HG03342 (cell line): ENCODE data around the gene TSLP.

Experiments
- ATAC-seq: cut with Tn5 transposase; IDR thresholded peaks from one replicate; pipeline ENCODE4 v1.9.1; 2021; ENCODE audit warnings: mild to moderate bottlenecking, moderate library complexity; ENCODE audit not compliant: unreplicated experiment

Gene TSLP

DNA sequence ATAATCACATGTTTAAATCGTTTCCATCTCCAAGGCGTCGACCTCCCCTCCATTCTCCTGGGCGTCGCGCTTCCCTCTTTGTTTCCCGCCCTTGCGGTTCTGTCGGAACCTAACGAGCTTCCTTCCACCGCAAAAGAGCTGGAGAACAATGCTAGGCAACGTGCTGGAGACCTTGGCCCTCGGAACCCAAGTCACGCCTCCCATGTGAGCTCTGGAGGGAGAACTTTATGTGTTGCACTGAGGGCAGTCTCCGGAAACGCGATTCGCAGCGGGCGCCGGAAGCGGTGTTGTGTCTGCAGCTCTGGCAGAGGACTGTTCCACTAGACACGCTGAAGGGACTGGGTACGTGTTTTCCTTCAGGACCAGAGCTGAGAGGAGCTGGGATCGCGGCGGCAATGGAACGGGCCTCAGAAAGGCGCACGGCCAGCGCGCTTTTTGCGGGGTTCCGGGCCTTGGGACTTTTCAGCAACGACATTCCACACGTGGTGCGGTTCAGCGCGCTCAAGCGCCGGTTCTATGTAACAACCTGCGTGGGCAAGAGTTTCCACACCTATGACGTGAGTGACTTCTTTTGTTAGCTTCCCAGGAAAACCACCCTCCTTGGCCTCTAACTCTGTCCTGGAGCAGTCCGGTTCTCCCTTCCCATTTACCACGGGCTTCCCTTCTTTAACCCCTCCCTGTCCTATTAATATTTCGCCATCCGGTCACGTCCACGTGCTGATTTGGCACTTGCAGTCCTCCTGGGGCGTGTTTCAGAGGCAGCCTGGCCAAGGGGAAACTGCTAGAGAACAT is 20.7 kb downstream of the TSLP start, which contains the start of gene WDR36:
Gene WDR36, plus strand, starts transcription at position 287 of the 792 bp plus-strand sequence. Its CDS starts 109 bp downstream, at position 396.
- peak; percentile 89 for ATAC-seq

DNA sequence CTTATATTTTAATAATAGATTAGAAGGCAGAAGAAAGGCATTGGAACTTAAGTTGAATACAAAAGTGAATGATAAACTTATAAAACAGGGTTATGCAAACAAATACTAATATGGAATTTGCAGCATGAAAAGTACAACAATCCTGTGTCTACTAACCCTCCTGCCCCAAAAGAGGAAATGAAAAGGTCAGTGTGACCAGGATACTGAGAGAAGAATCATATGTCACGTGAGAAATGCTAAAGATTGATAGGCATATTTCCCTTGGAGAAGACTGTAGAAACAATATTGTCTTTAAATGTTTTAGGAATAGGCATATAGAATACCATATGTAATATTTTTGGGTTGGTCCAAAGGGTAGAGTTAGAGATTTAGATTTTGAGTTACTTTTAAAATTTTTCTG is 24.5 kb downstream of the TSLP start:
- ATAC-seq, result no peak

DNA sequence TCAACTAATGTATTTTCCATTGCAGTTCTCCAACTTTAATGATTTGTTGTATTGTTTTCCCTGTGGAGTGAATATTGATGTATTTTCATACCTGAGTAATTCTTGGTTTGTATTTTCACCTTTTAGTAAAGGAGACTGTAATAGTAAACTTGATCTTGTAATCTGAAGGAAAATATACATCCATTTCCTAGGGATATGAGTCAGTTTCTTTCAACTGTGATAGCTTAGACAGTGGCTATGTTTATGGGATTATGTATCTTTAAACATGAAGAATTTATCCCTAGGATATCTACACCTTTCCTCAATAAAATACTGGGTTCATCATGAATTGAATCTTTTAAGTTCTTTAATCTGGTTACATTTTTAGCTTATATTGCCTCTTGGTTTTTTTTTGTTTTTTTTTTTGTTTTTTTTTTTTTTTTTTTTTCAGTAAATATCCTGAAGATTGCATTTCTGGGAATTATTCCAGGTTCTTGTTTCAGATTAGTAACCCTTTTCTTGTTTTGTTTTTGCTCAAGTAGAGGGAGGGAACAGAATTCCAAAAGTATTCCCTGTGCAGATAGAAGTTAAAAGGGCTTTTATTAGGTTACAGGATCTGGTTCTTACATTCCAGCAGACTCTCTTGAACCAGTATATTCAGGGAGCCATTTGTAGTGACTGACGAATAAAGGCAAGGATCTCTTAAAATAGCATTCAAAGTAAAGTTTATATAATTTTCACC is 27.7 kb downstream of the TSLP start:
- no peak for ATAC-seq

DNA sequence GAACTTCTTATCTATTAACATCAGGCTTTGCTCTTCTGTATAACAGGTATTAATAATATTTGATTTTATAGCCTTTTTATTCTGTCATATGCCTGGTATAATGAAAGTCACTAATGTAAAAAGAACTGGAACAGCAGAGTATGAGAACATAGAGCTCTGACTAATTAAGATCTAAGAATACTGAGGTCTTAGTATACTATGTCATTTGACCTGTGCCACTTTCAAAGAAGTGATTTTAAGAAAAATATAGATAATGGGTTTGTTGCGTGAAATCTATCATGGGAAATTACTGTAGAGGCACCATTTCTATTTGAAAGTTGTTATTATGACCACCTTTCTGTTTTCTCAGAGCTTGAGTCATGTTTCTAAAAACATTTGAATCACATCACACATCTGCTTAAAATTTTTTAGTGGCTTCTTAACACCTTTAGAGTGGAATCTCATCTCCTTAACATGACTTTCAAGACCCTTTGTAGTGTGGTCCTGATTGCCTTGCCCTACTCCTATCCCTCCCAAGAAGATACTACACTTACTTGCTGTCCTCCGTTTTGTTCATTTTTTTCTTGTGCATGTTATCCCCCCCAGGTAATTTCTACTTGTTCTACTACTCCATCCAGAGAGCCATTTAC is 34.9 kb downstream of the TSLP start:
- no peak for ATAC-seq

DNA sequence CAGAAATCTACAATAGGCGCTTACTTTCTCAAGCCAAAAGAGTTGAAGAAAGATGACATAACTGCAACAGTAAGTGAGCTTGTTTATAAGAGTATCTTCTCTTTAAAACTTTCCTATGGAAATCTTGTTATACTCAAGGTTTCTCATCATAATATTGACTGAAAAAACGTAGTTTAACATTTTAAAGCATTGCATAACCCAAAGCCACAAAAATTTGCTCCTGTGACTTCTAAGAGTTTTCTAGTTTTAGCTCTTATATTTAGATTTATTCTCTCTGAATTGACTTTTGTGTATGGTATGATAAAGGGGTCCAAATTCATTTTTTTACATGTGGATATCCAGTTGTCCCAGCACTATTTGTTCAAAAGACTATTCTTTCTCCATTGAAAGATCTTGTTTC is 35.9 kb downstream of the TSLP start:
- ATAC-seq, result no peak

DNA sequence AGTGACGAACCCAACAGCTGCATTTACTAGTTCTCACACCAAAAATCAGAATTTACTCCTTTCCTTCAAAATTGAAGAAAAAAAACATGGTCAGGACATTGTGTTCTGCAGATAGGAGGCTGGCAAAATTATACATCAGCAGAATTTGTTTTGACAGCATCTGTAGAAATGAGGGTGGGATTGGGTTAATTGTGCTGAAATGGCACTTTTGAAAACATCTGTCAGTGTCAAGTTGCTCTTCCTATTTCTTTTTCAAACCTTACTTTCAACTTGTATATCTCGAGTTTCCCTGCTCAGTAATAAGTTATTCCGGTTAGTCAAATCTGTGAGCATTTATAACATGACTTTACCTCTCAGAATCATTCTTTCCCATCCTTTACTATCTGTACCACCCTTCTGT is 40.4 kb downstream of the TSLP start:
- ATAC-seq, result no peak

DNA sequence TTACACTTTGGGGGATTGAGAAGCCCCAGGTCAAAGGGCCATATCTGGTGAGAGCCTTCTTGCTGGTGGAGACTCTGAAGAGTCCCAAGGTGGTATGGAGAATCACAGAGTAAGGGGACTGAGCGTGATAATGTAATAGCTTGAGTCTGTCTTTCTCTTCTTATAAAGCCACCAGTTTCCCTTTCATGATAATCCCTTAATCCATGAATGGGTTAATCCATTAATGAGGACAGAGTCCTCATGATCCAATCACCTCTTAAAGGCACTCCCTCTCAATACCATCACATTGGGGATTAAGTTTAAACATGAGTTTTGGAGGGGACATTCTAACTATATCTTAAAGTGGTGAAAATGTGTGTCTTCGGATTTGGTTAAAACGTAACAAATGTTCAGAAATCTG is 42.2 kb downstream of the TSLP start:
- ATAC-seq, result no peak

DNA sequence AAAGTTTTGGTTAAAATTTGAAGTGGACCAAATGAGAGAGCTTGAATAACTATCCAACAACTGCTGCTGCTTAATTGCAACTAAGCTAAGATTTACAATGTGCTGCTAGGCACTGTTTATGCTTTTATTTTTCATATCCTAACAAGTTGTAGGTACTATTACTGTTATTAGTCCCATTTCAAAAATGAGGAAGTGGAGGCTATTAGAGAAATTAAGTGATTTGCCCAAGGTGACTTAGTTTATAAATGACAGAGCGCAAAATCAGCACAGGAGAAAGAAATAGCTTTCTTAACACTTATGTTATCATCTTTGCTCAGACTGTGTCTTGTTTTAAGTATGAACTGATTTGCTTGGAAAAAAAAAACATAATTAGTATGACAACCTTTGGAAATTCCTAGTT is 43.7 kb downstream of the TSLP start:
- ATAC-seq, result no peak

DNA sequence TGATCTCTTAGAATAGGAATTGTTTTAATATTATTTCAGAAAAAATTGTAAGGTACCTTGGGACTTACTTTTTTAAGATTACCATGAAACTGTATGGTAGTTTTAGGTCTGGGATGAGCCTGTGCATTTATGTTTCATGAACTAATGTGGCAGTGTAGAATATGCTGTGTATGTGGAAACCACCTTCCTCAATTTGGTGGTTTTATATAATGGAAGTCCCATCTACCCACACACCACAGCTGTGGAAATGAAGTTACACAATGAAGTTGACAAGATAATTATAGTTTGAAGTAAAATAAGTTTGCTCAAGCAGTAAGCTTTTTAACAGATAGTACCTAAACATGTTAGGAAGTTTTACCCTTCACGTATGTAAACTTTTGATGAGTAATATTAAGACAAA is 45.0 kb downstream of the TSLP start:
- ATAC-seq, result no peak

DNA sequence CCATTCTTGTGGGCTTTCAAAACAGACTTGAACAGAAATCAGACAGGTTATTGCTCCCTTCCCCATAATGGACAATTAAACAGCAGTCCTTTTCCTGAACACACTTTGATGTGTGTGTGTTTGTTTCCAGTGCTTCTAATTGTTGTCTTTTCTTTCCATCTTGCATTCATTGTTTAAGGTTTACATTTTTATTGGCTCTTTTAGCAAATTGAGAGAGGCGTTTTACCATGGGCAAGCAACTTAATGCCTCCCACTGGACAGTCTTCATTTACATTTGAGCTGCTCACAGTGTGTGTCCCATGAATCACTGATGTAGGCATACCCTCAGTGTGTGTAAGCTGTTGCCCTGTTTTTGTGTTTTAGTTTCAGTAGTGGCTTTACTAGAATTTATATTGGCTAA is 45.6 kb downstream of the TSLP start:
- no peak for ATAC-seq

DNA sequence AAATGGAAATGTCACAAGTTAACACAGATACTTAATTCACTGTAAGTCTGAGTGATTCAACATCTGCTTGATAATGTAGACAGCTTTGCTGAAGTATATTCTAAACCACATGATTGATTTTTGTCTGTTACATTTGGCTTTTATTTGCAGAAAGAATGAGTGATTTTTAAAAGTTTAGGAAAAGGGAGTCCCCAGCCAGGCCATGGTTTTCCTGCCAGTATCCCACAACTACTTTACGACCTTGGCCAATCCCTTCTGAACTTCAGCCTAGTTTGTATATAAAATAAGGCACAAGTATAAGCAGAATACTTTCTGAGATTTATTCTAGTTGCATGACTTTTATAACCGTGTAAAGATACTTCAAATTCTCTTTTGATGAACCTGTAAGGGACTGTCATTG is 47.7 kb downstream of the TSLP start:
- no peak for ATAC-seq

DNA sequence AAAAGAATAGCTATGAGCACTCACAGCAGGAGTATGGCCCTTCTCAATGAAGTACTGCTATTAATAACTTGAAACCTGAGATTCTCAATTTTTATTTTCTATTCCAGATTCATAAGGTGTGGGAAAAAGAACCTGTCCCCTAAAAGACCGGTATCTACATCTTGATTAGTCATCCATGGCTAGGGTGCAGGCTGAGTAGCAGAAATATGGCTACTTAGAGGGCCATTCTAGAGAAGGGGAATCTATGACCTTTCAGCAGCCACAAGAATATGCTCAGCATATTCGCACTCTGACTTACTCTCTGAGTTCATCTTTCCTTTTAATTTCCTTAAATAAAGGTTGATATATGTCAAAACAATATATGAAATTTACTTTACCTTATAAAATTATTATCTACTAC is 48.3 kb downstream of the TSLP start:
- no peak for ATAC-seq

DNA sequence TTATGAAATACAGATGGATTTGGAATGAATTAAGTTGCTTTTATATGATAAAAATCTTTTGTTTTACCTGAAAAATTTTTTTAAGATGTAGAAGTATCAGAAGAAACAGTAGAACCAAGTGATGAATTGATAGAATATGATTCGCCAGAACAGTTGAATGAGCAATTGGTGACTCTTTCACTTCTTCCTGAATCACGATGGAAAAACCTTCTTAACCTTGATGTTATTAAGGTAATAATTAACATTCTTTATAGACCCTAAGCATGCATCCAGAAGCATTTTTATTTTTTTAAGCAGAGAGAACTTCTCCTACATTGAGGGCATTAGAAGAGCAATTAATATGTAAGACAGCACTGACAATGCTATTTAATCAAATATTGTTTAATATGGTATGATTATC is 49.4 kb downstream of the TSLP start:
- no peak for ATAC-seq

DNA sequence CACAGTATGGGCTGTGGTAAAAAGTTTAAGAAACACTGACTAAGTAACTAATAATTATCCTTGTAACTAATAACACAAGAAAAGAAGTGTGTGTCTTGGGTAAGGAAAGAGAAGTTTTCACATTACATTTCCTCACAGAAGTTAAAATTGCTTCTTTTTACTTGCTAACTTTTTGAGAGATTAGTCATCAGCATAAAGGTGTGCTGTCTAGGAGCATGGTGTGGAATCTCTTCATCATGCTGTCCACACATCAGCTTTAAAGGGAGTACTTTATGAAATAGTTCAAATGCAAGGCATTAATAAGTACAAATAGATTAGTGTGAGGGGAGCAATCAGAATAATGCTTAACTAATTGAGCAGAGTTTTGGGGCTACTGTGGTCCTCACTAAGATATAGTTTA is 50.4 kb downstream of the TSLP start:
- no peak for ATAC-seq

DNA sequence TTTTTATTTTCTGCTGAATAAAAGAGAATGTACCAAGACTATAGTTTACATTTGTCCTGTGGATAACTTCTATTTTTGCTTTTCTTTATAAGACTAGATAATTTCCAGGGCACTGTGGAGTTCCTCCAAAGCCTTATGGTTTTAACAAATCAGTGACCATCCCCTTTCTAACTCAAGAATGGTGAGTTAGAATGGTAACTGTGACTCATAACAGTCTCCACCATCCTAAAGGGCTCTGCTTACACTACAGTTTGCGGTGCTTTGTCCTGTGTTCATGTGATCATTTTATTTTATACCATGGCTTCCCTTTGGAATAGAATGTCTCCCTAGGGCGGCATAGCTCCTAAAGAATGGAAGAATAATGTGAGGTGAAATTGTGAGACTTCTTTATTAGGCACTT is 50.9 kb downstream of the TSLP start:
- peak; percentile 77 for ATAC-seq

DNA sequence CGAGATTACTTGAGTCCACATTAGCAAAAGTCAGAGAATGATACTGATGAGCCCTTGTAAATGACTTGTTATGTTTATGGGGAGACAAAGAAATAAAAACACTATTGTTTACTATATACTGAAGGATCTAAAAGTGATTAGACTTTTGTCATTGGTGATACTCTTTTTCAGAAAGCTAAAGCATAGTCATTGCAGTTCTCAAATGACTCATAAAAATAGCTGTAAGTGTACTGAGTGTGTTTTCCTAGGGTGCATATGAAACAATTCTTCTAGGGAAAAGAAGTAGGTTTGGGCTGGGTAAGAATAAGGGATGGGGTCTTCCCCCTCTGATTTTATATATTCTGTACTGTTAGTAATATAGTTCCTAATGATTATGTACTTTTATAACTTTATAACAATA is 53.3 kb downstream of the TSLP start:
- no peak for ATAC-seq

DNA sequence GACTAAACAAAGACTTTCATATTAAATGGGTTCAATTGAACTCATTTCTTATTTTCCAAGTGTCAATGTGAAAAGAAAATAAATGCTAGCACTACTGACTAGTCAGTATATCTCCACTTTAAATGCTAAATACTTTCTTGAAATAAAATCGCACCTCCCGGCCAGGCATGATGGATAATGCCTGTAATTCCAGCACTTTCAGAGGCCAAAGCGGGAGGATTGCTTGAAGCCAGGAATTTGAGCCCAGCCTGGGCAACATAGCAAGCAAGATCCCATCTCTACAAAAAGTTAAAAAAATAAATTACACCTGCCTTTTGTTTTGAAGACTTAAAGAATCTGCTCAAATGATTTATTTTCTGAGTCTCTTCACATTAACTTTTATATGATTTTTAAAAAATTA is 55.4 kb downstream of the TSLP start:
- no peak for ATAC-seq
